ENCODE measurements around the gene CDH13. TPM values are rescaled to one million over a fixed set of nuclear protein-coding genes. Genes with fewer than 3 reads are reported as not detected.

Gene CDH13
- polyA plus RNA-seq, 1 experiment, result 113 TPM

DNA sequence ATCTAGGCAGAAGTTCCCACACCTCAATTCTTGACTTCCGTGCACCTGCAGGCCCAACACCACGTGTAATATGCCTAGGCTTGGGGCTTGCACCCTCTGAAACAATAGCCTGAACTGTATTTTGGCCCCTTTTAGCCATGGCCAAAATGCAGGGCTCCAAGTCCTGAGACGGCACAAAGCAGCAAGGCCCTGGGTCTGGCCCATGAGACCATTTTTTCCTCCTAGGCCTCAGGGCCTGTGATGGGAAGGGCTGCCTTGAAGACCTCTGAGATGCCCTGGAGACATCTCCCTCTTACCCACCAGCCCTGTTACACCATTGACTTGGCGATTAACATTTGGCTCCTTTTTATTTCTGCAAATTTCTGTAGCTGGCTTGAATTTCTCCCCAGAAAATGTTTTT is 238.6 kb downstream of the CDH13 start:
- DNase-seq (ENCODE audit: low read depth), result no peak
- CTCF ChIA-PET, result no interaction called here
- POLR2A ChIA-PET, result no interaction called here
- no peaks in the 10 kb centered on the region for H3K36me3 ChIP-seq (ENCODE audit: control insufficient read depth, insufficient read depth, low read length)
- no peak overlapping the region for H3K4me3 ChIP-seq (ENCODE audit: low read depth, low read length)
- no peaks in the 10 kb centered on the region for H3K27me3 ChIP-seq (ENCODE audit: control insufficient read depth, insufficient read depth, low read length)
- no peak for TF ChIP-seq CTCF (IDR thresholded peaks at IDR 0.05; ENCODE audit: insufficient read depth, low read depth, low read length)

GRCh38 chr16:82867485-82867884 is 240.7 kb downstream of the CDH13 start:
- Histone ChIP-seq H3K36me3 (ENCODE audit: control insufficient read depth, insufficient read depth, low read length) (no peaks in the 10 kb centered on the region), H3K4me3 (ENCODE audit: low read depth, low read length) (no peak overlapping the region), H3K27me3 (ENCODE audit: control insufficient read depth, insufficient read depth, low read length) (no peaks in the 10 kb centered on the region)
- TF ChIP-seq CTCF (IDR thresholded peaks at IDR 0.05; ENCODE audit: insufficient read depth, low read depth, low read length), result no peak
- POLR2A ChIA-PET, result no interaction called here
- no peak for DNase-seq (ENCODE audit: low read depth)
- CTCF ChIA-PET, result interaction anchor here (0.9 kb wide), 1 partner anchor 14 kb away, joined by 3 read pairs; no protein-coding TSS in a partner anchor

DNA sequence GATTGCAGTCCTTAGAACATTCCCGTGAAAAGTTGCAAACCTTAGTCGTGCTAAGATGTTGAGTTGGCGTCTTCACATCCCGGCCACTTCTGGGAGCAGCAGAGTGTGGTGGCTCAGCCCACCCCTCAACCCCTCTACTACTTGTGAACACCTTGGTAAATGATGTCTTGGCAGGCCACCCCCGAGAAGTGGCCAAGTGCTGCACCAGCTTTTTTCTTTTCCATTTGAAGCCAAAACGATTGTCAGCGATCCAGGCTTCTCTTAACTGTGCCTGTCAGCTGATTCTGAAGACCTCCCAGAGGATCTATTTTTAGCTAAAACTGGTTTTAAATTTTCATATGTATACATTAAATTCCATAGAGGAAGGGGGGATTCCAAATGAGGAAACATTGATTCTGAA is 247.5 kb downstream of the CDH13 start:
- DNase-seq (ENCODE audit: low read depth), result no peak
- H3K27me3 ChIP-seq (ENCODE audit: control insufficient read depth, insufficient read depth, low read length), result no peaks in the 10 kb centered on the region
- H3K4me3 ChIP-seq (ENCODE audit: low read depth, low read length), result no peak overlapping the region
- CTCF ChIA-PET, result interaction anchor here (1.0 kb wide), 1 partner anchor 12 kb away, joined by 3 read pairs; no protein-coding TSS in a partner anchor
- H3K36me3 ChIP-seq (ENCODE audit: control insufficient read depth, insufficient read depth, low read length), result no peaks in the 10 kb centered on the region
- TF ChIP-seq CTCF (IDR thresholded peaks at IDR 0.05; ENCODE audit: insufficient read depth, low read depth, low read length), result no peak
- POLR2A ChIA-PET, result no interaction called here

GRCh38 chr16:82874672-82875071 is 247.9 kb downstream of the CDH13 start:
- POLR2A ChIA-PET, result no interaction called here
- CTCF ChIA-PET, result no interaction called here
- Histone ChIP-seq H3K36me3 (ENCODE audit: control insufficient read depth, insufficient read depth, low read length) (no peaks in the 10 kb centered on the region), H3K27me3 (ENCODE audit: control insufficient read depth, insufficient read depth, low read length) (no peaks in the 10 kb centered on the region), H3K4me3 (ENCODE audit: low read depth, low read length) (no peak overlapping the region)
- DNase-seq (ENCODE audit: low read depth), result no peak
- no peak for TF ChIP-seq CTCF (IDR thresholded peaks at IDR 0.05; ENCODE audit: insufficient read depth, low read depth, low read length)

GRCh38 chr16:82876951-82877350 is 250.2 kb downstream of the CDH13 start:
- Histone ChIP-seq H3K27me3 (ENCODE audit: control insufficient read depth, insufficient read depth, low read length) (no peaks in the 10 kb centered on the region), H3K4me3 (ENCODE audit: low read depth, low read length) (no peak overlapping the region), H3K36me3 (ENCODE audit: control insufficient read depth, insufficient read depth, low read length) (no peaks in the 10 kb centered on the region)
- DNase-seq (ENCODE audit: low read depth), result no peak
- TF ChIP-seq CTCF (IDR thresholded peaks at IDR 0.05; ENCODE audit: insufficient read depth, low read depth, low read length), result no peak
- POLR2A ChIA-PET, result no interaction called here
- CTCF ChIA-PET, result no interaction called here
